Prostate gland (tissue), 2 donors: ENCODE results near the gene TMEM116. TPM values are rescaled to one million over a fixed set of nuclear protein-coding genes. Genes with fewer than 3 reads are reported as not detected.

Experiments
- DNase-seq: peaks from one replicate; pipeline ENCODE4 v3.0.0-alpha.2; 2019; ENCODE audit warnings: low spot score
- H3K27ac ChIP-seq, 2 donors: fragments of 200-600 bp; sonication (generic); 2 replicates each; pipeline ENCODE4 v1.5.1; 2017 to 2019
- H3K27me3 ChIP-seq: fragments of 200-600 bp; sonication (generic); replicated peaks from 2 replicates; pipeline ENCODE4 v1.5.1; 2019; ENCODE audit not compliant: insufficient read depth
- H3K36me3 ChIP-seq, 2 donors: fragments of 200-600 bp; sonication (generic); 1 replicate in 1 of 2; 2 replicates in 1 of 2; pipeline versions ENCODE4 v1.5.1 to v1.8.1; 2017 to 2019
- H3K4me1 ChIP-seq: fragments of 200-600 bp; sonication (generic); replicated peaks from 2 replicates; pipeline ENCODE4 v1.5.1; 2019
- H3K4me3 ChIP-seq, 2 donors: fragments of 200-600 bp; sonication (generic); 2 replicates each; pipeline ENCODE4 v1.5.1; 2017 to 2019
- H3K9me3 ChIP-seq: fragments of 200-600 bp; sonication (generic); 2 replicates; pipeline ENCODE4 v1.5.1; 2017
- CTCF ChIP-seq, 4 experiments: fragments of 200-600 bp in 2 of 4; fragments of 450-650 bp in 2 of 4; sonication (generic) in 2 of 4; IDR thresholded peaks; 1 replicate in 3 of 4; 2 replicates in 1 of 4; pipeline ENCODE4 v1.5.1; 2016 to 2019; ENCODE audit warnings: antibody characterized with exemption in 4 of 4, mild to moderate bottlenecking in 2 of 4, moderate library complexity in 2 of 4
- POLR2A ChIP-seq: fragments of 450-650 bp; IDR thresholded peaks from one replicate; pipeline ENCODE4 v1.6.1; 2016; ENCODE audit warnings: antibody characterized with exemption, mild to moderate bottlenecking
- POLR2AphosphoS5 ChIP-seq: sonication (generic); formaldehyde crosslinking; IDR thresholded peaks from one replicate; pipeline ENCODE4 v1.6.1; 2017; ENCODE audit warnings: antibody characterized with exemption
- WGBS: methylation state at CpG from one replicate; pipeline ENCODE4 v1.1.5; 2018; 5-methylcytosine and 5-hydroxymethylcytosine counted together
- intact Hi-C: fragments of 100-400 bp; cut with DNase I; formaldehyde crosslinking; loops from one replicate; pipeline ENCODE4 v1.14.2; 2022
- total RNA-seq, 2 donors: library from RNA; depleted of rRNA; stranded (reverse); fragments of >200 nt; gene quantifications; one replicate each; pipeline ENCODE4 v1.1.0, GENCODE V29; 2016

The TMEM116 gene
- total RNA-seq, 2 donors from 2014 or later, result 5.5 to 16.8 TPM

DNA sequence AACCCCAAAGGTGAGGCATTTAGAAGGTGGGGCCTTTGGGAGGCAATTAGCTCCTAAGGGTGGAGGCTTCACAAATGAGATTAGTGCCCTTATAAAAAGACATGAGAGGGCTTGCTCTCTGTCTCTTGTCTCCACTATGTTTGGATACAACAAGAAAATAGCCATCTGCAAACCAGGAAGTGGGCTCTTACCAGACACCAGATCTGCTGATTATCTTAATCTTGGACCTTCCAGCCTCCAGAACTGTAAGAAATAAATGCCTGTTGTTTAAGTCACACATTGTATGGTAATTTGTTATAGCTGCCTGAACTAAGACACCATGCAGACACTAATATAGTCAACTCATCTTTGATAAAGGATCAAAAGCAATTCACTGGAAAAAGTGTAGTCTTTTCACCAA lies 34.4 kb downstream of the TMEM116 start:
- intact Hi-C loops, result no loop called here
- H3K9me3 ChIP-seq, result no peaks in the 10 kb centered on the region
- H3K27ac ChIP-seq, result no peak overlapping the region
- no peaks in the 10 kb centered on the region for H3K4me1 ChIP-seq
- H3K4me3 ChIP-seq, result no peak overlapping the region
- TF ChIP-seq POLR2AphosphoS5, result no peak
- TF ChIP-seq CTCF (IDR thresholded peaks at IDR 0.05), result no peak
- no peak for TF ChIP-seq POLR2A
- no peaks in the 10 kb centered on the region for H3K36me3 ChIP-seq
- no peaks in the 10 kb centered on the region for H3K27me3 ChIP-seq
- DNase-seq, result no peak

GRCh38 chr12:111976860-111977259 lies 36.1 kb downstream of the TMEM116 start:
- Histone ChIP-seq H3K36me3 (no peaks in the 10 kb centered on the region), H3K4me3 (no peak overlapping the region), H3K27ac (no peak overlapping the region), H3K9me3 (no peaks in the 10 kb centered on the region), H3K27me3 (no peaks in the 10 kb centered on the region), H3K4me1 (no peaks in the 10 kb centered on the region)
- no peak for DNase-seq
- no peak for TF ChIP-seq POLR2A
- TF ChIP-seq POLR2AphosphoS5, result no peak
- TF ChIP-seq CTCF (IDR thresholded peaks at IDR 0.05), result no peak
- intact Hi-C loops, result no loop called here

GRCh38 chr12:111976291-111976690 lies 36.7 kb downstream of the TMEM116 start:
- H3K4me3 ChIP-seq, result no peak overlapping the region
- no peak for DNase-seq
- WGBS, result 83% methylated on average over 6 of the region's 6 CpGs
- H3K36me3 ChIP-seq, result no peaks in the 10 kb centered on the region
- no peaks in the 10 kb centered on the region for H3K4me1 ChIP-seq
- intact Hi-C loops, result no loop called here
- no peaks in the 10 kb centered on the region for H3K9me3 ChIP-seq
- H3K27ac ChIP-seq, result no peak overlapping the region
- no peaks in the 10 kb centered on the region for H3K27me3 ChIP-seq
- TF ChIP-seq POLR2AphosphoS5, result no peak
- no peak for TF ChIP-seq POLR2A
- no peak for TF ChIP-seq CTCF (IDR thresholded peaks at IDR 0.05)

DNA sequence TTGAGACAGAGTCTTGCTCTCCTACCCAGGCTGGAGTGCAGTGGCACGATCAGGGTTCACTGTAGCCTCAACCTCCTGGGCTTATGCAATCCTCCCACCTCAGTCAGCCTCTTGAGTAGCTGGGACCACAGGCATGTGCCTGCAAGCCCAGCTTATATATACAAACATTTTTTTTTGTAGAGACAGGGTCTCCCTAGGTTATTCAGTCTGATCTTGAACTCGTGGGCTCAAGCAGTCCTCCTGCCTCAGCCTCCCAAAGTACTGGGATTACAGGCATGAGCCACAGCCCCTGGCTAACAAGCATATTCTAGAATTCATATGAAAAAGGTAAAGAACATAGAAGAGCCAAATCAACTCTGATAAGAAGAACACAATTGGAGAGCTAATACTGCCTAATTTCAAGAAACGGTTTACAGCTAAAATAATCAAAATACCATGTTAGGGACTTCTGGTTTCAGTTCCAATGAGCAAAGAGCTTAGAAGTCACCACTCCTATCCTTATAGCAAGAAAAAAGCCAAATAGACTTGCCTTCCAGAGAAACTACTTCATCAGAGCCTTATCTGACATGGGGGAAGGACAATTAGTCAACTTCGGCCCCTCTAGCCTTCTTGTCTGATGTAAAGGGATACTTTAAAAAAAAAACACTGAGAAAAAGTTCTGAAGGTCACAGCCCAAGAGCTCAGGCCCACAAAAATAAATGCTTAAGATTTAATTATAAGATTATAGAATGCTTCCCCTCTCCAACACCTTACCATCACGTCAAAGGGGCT lies 37.6 kb downstream of the TMEM116 start:
- 80% methylated on average over 5 of the region's 5 CpGs for WGBS
- Histone ChIP-seq H3K4me1 (no peaks in the 10 kb centered on the region), H3K27me3 (no peaks in the 10 kb centered on the region), H3K9me3 (no peaks in the 10 kb centered on the region), H3K27ac (no peak overlapping the region), H3K36me3 (no peaks in the 10 kb centered on the region), H3K4me3 (no peak overlapping the region)
- DNase-seq, result no peak
- TF ChIP-seq POLR2A (no peak), POLR2AphosphoS5 (no peak), CTCF (IDR thresholded peaks at IDR 0.05) (no peak)
- intact Hi-C loops, result no loop called here

DNA sequence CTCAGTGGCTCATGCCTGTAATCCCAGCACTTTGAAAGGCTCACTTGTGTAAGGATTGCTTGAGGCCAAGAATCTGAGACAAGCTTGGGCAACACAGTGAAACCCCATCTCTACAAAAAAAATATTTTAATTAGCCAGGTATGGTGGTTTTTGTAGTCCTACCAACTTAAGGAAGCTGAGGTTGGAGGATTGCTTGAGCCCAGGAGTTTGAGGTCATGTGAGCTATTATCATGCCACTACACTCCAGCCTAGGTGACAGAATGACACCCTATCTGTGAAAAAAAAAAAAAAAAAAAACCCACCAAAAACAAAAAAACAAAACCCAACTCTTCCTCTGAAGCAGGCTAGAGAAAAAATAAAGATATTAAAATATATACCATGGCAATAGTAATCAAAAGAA lies 41.2 kb downstream of the TMEM116 start:
- no peak for DNase-seq
- Histone ChIP-seq H3K36me3 (no peaks in the 10 kb centered on the region), H3K9me3 (no peaks in the 10 kb centered on the region), H3K4me3 (no peak overlapping the region), H3K4me1 (no peaks in the 10 kb centered on the region), H3K27me3 (no peaks in the 10 kb centered on the region), H3K27ac (no peak overlapping the region)
- intact Hi-C loops, result no loop called here
- TF ChIP-seq CTCF (IDR thresholded peaks at IDR 0.05) (no peak), POLR2A (no peak), POLR2AphosphoS5 (no peak)
